Suppressor macrophage (primary cell): Measurements from ENCODE around the gene MYH11.
"Not testable (repeated sequence)": the region's sequence is repeated elsewhere in the genome, so short reads cannot be mapped to it uniquely, and the experiment has no call there.

ENCODE experiments used
- DNase-seq, 4 experiments: peaks; one replicate each; pipeline ENCODE4 v3.0.0-alpha.2; 2020 to 2022

The MYH11 gene

DNA sequence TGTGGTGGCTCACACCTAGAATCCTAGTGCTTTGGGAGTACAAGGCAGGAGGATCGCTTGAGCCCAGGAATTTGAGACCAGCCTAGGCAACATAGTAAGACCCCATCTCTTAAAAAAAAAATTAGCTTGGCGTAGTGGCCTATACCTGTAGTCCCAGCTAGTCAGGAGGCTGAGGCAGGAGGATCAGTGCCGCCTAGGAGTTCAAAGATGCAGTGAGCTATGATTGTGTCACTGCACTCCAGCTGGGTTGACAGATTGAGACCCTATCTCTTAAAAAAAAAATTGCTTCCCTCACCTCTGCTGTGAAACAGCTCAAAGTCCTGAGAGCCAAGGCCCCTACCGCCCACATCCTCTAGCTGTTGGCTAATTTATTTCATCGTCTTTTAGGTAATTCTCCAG is 196.6 kb downstream of the MYH11 start:
- DNase-seq: no peak

DNA sequence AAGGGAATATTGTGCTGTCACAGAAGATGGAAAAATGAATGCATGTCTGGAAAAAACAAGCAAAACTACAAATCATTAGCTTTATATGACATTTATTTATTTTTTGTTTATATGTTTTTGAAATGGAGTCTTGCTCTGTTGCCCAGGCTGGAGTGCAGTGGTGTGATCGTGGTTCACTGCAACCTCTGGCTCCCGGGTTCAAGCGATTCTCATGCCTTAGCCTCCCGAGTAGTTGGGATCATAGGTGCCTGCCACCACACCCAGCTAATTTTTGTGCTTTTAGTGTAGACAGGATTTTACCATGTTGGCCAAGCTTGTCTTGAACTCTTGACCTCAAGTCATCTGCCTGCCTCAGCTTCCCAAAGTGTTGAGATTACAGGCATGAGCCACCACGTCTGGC is 198.3 kb downstream of the MYH11 start:
- DNase-seq: no peak

GRCh38 chr16:15658149-15658548 is 198.7 kb downstream of the MYH11 start:
- DNase-seq: no peak

GRCh38 chr16:15655561-15655960 is 201.3 kb downstream of the MYH11 start:
- DNase-seq: not testable (repeated sequence)

- no peak for DNase-seq
These were observed 202.2 kb downstream of the MYH11 start for GRCh38 chr16:15654591-15654990.

DNA sequence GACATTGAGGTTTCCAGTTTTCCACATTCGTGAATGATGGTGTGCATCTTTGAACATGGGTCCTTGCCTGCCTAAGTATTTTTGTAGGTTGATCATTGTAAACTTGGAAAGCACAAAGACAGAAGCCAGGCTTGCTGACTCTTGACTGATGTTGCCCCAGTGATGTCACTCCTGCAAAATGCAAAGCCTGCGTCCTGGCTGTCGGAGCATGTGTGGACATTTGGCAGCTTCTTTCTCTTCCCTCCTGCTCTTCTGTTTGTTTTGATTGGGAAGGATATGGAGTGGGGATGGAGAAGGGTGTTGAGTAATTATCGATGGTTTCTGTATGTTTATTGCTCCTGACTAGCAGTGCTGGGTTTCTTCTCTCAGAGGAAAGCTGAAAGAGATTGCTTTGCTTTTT is 203.6 kb downstream of the MYH11 start:
- DNase-seq: no peak
